HG03460 (cell line): Measurements from ENCODE around the gene IL1RL1.
"Not testable (repeated sequence)": the region's sequence is repeated elsewhere in the genome, so short reads cannot be mapped to it uniquely, and the experiment has no call there.

Experiments used
- ATAC-seq: cut with Tn5 transposase; IDR thresholded peaks from one replicate; pipeline ENCODE4 v1.9.1; 2021; ENCODE audit not compliant: unreplicated experiment

Gene IL1RL1

DNA sequence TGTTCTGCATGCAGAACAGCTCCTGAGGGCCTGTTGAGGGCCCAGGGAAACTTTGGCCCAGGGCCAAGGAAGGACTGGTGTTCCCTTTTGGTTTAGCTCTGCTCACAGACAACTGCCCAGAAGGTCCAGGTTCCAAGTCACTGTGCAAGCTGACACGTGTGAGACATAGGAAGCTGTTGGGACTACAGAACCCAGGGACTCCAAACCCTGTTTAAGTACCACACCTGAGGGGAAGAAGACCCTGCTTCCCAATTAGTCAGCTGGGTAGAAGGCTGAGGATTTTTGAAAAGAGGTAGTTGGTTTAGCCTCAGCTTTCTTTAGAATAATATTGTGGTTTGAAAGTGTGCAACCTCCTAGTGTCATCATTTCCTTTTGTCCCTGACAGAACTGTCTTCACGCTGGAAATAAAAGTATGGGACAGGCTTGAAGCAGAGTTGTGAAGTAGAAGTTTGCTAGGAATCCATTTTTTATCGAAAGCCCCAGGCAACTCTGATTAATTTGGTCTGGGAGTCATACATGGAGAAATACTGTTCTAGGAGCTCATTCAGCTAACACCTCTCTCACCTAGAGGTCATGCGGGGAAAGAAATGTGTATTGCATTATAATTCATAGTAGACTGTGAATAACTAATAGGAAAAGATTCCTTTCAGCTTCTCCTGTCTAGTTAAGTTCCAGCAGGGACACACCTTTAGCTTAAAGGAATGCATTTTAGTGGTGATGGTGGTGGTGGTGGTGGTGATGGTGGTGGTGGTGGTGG lies 19.9 kb upstream of the IL1RL1 start:
- ATAC-seq = no peak

DNA sequence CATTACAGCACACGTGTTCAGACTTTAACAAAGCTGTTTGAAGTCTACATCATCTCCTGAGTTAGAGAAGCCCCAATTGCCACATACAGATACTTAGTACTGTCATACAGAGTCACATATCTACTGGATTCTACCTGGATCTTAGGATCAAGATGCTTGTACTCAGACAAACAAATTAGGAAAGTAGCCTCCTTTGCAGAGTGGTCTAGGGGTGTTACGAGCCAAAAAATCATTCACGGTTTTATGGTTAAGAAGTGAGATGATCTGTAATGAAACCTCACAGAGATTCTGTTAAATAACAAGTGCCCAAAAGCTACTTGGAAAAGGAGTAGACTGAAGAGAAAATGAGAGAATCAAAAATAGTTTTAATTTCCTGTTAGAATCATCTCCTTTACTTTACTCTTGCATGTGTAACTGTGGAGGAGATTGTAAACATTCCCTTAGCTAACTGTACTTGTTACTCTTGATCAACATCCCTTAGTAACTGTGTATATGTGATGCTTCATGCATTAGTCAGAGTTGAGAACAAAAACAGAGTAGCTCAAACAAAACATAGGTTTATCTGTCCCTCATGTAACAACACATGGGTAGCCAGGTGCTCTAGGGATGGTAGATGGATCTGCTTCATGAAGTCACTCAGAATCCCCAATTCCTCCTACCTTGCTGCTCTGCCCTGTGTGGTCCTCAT lies 16.4 kb upstream of the IL1RL1 start:
- ATAC-seq = no peak

- ATAC-seq = no peak
These were observed 15.8 kb upstream of the IL1RL1 start for GRCh38 chr2:102295566-102295965.

DNA sequence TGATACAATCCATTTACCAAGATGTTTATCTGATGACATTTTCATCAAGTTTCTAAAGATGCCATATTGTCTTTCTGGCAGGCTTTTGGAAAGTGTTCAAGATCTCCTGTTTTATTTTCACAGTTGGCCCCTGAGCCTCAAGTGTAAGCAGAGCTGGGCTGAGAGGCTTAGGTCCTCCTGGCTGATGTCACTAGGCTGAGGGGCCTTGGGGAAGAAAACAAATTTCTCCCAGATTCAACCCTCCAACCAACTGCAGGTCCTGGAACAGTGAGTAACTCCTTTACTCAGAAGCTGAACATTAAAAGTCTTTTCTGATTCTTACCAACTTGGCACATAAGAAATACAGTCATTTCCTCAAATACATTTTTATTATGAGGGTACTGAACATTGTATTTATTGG lies 14.9 kb upstream of the IL1RL1 start:
- ATAC-seq = no peak

DNA sequence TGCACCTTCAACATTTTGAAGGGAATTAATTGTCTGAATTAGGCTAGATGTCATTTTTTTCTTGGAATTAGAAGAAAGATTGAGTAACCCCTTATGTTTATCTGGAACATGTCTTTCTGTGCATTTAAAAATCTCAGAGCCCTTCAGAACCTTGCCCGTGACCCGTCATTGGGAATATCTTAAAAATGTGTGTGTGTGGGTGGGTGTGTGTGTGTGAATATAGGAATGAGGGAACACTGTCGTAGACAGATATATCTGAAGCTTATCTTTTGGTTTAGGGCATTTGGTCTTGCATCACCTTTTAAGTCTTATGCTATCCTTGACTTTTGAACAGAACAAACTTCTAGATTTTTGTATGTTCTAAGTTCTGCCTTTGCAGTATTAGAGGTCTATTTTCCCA lies 13.5 kb upstream of the IL1RL1 start:
- no peak for ATAC-seq

- peak; percentile 90 for ATAC-seq
These were observed 9.4 kb upstream of the IL1RL1 start for GRCh38 chr2:102301867-102302362.

GRCh38 chr2:102302458-102302857 lies 8.9 kb upstream of the IL1RL1 start:
- ATAC-seq = no peak

- no peak for ATAC-seq
These were observed 7.8 kb upstream of the IL1RL1 start for GRCh38 chr2:102303589-102303988.

- no peak for ATAC-seq
These were observed 7.1 kb upstream of the IL1RL1 start for GRCh38 chr2:102304268-102304667.

- no peak for ATAC-seq
These were observed 6.4 kb upstream of the IL1RL1 start for GRCh38 chr2:102304711-102305611.

GRCh38 chr2:102306125-102306524 lies 5.2 kb upstream of the IL1RL1 start:
- no peak for ATAC-seq

DNA sequence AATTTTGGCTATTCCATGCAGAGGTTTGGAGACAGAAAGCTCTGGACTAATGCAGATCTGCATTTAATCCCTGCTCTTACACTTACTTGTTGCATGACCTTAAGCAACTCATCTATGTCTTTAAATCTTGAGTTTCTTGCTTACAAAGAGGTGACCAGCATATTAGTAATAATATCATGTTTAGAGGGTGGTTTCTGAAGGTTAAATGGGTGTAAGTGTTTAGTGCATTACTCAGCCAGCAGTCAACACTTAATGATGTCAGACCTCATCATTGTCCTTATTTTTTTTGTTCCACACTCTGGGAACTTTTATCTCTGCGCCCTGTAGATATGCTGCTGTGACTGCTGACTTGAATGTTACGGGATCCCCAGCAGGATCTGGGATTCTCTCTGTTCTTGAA lies 1.7 kb downstream of the IL1RL1 start:
- no peak for ATAC-seq

GRCh38 chr2:102313471-102313870 lies 2.1 kb downstream of the IL1RL1 start:
- ATAC-seq = no peak

- ATAC-seq = no peak
These were observed 2.6 kb downstream of the IL1RL1 start for GRCh38 chr2:102313950-102314349.

GRCh38 chr2:102315921-102316320 lies 4.6 kb downstream of the IL1RL1 start:
- no peak for ATAC-seq

- ATAC-seq = no peak
These were observed 6.4 kb downstream of the IL1RL1 start for GRCh38 chr2:102317715-102318114.

- ATAC-seq = no peak
These were observed 7.1 kb downstream of the IL1RL1 start for GRCh38 chr2:102318437-102318836.

- no peak for ATAC-seq
These were observed 10.8 kb downstream of the IL1RL1 start for GRCh38 chr2:102321941-102322719.

GRCh38 chr2:102324914-102325313 lies 13.6 kb downstream of the IL1RL1 start:
- not testable (repeated sequence) for ATAC-seq

- ATAC-seq = no peak
These were observed 20.1 kb downstream of the IL1RL1 start for GRCh38 chr2:102331311-102331980.
